NB4 (cell line): ENCODE results near the gene VSX2.

Source experiments
- DNase-seq: peaks from one replicate; pipeline ENCODE4 v3.0.0; 2010; ENCODE audit warnings: low read depth
- H3K4me3 ChIP-seq: one replicate; pipeline ENCODE4 v1.5.1; 2011; ENCODE audit warnings: mild to moderate bottlenecking, low read depth, low read length, moderate library complexity
- MYC ChIP-seq: IDR thresholded peaks from 2 replicates; pipeline ENCODE4 v1.6.1; 2011; ENCODE audit warnings: low read depth, low read length
- POLR2A ChIP-seq: IDR thresholded peaks from 2 replicates; pipeline ENCODE4 v1.6.1; 2011; ENCODE audit warnings: mild to moderate bottlenecking; ENCODE audit not compliant: insufficient read length; ENCODE audit errors: extremely low read depth
- TF ChIP-seq, protein P1 (sequence below): IDR thresholded peaks from one replicate; pipeline ENCODE4 v1.5.1; 2012; ENCODE audit warnings: low read depth, low read length
- TF ChIP-seq, protein P2 (sequence below): IDR thresholded peaks from 2 replicates; pipeline ENCODE4 v1.6.1; 2011; ENCODE audit warnings: low read depth, low read length

Gene VSX2

DNA sequence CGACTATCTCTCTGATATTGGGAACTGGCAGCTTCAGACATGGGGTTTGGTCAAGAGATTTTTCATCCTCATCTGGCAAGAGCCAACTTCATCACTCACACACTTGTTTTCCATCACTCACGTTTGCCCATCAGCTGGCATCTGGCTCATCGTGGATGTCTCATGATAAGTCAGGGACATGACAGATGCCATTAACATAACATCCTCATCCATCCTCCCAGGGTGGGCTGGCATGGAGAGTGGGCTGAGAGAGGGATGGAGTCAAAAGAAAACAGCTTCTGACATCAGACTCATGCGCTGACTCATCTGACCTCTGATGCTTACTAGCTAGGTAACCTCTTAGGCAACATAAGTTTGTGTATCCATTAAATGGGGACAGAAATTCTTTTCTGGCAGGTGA, 1.8 kb upstream of the VSX2 start:
- no peak for TF ChIP-seq MYC
- TF ChIP-seq, protein P1, sequence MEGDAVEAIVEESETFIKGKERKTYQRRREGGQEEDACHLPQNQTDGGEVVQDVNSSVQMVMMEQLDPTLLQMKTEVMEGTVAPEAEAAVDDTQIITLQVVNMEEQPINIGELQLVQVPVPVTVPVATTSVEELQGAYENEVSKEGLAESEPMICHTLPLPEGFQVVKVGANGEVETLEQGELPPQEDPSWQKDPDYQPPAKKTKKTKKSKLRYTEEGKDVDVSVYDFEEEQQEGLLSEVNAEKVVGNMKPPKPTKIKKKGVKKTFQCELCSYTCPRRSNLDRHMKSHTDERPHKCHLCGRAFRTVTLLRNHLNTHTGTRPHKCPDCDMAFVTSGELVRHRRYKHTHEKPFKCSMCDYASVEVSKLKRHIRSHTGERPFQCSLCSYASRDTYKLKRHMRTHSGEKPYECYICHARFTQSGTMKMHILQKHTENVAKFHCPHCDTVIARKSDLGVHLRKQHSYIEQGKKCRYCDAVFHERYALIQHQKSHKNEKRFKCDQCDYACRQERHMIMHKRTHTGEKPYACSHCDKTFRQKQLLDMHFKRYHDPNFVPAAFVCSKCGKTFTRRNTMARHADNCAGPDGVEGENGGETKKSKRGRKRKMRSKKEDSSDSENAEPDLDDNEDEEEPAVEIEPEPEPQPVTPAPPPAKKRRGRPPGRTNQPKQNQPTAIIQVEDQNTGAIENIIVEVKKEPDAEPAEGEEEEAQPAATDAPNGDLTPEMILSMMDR: no peak
- TF ChIP-seq POLR2A: no peak
- TF ChIP-seq, protein P2, sequence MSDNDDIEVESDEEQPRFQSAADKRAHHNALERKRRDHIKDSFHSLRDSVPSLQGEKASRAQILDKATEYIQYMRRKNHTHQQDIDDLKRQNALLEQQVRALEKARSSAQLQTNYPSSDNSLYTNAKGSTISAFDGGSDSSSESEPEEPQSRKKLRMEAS: no peak
- DNase-seq: no peak
- H3K4me3 ChIP-seq: no peak overlapping the region

DNA sequence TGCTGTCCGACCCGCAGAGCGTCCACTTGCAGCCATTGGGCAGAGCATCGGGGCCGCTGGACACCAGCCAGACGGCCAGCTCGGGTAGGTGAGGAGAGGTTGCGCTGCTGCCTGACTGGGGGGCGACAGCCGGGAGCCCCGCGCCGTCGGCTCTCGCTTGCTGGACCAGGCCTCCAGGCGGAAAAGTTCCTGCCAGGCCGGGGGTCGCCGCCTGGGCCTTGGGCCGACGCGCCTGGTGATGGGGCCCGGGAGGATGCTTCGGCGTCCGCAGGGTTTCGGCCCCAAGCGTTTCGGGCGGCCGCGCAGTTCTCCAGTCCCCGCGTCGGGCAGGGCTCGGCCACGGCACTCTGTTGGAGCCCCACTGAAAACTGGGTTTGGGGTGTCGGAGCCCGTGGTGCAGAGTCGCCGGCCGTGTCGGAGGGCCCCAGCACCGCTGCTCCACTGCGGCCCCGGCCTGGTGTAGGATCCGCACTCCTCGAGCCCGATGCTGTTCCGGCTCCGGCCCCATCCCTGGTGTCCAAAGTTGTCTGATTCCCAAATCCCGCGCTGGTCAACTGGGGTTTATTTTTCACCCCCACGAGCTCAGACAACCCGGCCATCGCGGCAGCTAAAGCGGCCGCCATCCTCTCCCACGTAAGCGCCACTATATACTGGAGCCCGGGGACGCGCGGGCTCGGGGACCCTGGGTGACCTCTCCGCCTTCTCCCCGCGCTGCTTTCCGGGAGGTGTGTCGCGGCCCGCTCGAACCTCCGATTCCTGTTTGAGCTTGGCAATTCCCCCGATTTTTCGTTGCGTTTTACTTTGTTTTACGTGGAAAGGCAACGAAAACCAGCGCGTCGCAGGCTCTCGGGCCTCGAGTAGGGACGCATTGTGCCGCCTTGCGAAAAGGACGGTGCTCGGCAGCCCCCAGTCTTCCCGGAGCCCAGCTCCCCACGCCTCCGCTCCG, 872 bp downstream of the VSX2 start:
- TF ChIP-seq, protein P2: no peak
- TF ChIP-seq MYC (no peak), POLR2A (no peak)
- TF ChIP-seq, protein P1: no peak
- H3K4me3 ChIP-seq: no peak overlapping the region
- DNase-seq: no peak

DNA sequence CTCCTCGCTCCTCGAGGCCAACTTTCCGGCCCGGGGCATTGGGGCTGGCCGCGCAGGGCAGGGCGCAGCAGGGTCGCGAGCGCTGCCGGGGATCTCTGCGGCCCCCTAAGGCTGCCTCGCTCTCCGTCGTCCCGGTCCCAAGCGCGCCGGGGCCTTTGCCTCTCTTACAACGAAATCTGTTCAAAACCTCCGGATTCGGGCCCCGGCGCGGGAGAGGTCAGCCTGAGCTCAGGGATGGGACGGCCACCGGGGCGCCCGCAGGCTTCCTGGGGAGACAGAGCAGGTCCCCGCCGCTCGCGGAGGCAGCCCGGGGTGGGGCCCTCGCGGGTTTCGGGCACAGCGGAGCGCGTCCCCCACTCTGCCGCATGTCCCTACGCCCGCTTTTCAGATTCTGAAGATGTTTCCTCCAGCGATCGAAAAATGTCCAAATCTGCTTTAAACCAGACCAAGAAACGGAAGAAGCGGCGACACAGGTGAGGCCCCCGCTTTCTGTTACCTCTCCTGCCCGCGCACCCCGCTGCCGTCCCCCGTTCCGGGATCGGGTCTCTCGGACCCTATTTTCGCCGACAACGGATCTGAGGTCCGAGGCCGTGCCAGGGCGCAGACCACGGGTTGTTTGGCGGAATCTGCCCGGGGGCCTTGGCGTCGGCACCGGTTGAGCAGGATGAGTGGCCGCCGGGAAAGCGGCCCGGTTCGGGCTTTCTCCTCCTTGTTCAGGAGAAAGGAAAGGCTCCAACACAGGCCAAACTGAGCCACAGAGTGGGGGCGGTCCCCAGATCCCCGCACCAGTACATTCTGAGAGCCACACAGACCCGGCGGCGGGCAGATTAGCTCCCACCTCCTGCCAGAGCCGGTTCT, 1.8 kb downstream of the VSX2 start:
- DNase-seq: no peak
- TF ChIP-seq, protein P1: no peak
- TF ChIP-seq MYC (no peak), POLR2A (no peak)
- TF ChIP-seq, protein P2: no peak
- no peak overlapping the region for H3K4me3 ChIP-seq

DNA sequence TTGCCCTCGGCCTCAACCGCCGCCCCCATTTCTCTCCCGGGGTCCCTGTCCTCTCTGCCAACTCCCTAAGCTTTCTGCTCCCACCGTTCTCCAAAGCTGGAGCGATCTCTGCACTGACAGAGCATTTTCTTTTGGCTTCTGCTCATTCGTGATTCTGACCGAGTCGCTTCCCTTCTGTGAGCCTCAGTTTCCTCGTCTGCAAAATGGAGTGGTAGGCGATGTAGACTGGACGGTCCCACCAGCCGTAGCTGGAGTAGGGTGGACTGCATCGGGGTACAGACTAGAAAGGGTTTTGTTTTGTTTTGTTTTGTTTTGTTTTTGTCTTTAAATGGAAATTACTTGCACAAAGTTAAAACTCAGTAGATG, 2.4 kb downstream of the VSX2 start:
- no peak overlapping the region for H3K4me3 ChIP-seq
- DNase-seq: no peak
- TF ChIP-seq, protein P2: no peak
- TF ChIP-seq POLR2A (no peak), MYC (no peak)
- TF ChIP-seq, protein P1: no peak

DNA sequence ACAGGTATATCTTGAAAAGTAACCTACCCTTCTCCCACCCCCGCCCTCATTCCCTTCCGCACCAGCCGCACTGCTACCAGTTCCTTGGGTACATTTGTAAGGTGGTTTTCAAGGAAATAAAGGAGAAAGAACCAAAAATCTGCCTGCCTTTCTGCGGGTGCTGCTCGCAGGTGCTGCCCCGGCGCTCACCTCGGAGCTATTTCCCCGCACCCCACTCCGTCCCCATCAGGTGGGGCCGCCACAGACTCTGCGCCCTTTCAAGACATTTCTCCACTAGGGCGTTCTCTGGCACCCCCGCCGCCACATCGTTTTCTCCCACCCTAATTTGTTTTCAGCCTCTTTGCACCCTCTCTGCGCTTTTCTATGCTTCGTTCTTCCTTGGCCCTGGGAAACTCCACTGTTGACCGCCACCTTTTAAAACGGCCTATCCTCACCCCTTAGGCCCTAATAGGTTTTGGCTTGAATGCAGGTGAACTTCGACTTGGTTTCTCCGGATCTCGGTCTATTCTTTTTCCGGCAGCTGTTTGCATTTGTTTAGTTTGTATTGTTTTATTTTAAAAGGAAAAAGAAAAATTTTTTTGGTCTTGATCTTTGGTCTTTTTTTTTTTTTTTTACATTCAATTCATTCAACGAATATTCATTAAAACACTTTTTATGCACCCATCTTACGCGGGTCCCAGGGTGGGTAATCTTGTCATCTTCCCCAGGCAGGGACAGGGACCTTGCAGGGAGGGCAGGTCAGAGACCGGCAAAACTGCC, 3.0 kb downstream of the VSX2 start:
- DNase-seq: no peak
- no peak for TF ChIP-seq MYC
- TF ChIP-seq, protein P1: no peak
- TF ChIP-seq, protein P2: no peak
- no peak for TF ChIP-seq POLR2A
- H3K4me3 ChIP-seq: no peak overlapping the region
